ENCODE measurements around the gene MAS1L. TPM values are rescaled to one million over a fixed set of nuclear protein-coding genes. Genes with fewer than 3 reads are reported as not detected.

MAS1L gene
- total RNA-seq, 1 experiment from 2014 or later, result not detected

DNA sequence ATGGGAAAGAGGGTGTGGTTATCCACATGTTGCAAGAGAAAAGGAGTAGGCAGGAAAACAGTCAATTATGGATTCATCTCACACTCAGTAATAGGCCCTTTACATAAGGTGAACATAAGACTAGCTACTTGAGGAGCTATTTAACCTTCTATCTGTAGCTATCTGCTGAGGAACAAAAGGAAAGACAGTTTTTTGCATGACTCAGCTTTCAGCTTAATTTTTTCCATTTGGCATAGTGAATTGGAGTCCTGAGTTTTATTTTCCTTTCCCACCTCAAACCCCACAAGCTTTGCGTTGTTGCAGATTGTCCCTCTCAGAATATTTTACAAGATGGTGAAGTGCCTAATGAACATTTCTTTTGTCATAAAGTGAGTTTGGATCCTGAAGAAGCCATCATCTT, 39.4 kb upstream of the MAS1L start:
- no peak overlapping the region for H2AFZ ChIP-seq (ENCODE audit: low read length)

DNA sequence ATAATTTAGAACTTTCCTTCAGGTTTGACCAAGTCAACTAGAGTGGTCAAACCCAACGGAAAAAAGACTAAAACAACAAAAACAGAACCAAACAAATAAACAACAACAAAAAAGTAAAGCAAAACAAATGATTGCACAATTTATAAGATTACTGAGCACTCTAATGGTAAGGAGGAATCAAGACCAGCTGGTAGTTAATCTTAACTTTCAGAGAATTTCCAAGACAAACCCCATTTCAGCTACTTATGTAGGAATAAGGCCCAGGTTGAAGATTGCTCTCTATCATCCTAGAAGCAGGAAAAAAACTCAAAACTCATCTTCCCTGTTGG, 37.5 kb upstream of the MAS1L start:
- no peak overlapping the region for H3K9ac ChIP-seq (ENCODE audit: low read length)
- no peaks in the 10 kb centered on the region for H3K79me2 ChIP-seq (ENCODE audit: low read length)
- no peaks in the 10 kb centered on the region for H3K9me2 ChIP-seq (replicated peaks; ENCODE audit: insufficient read depth, low read length)
- H3K27ac ChIP-seq (ENCODE audit: low read length), result no peak overlapping the region
- H4K20me1 ChIP-seq (ENCODE audit: insufficient read depth, low read depth, low read length), result no peaks in the 10 kb centered on the region
- no peak overlapping the region for H2AFZ ChIP-seq (ENCODE audit: low read length)
- no peaks in the 10 kb centered on the region for H3K36me3 ChIP-seq (ENCODE audit: insufficient read depth, low read length)
- no peak overlapping the region for H3K4me3 ChIP-seq (ENCODE audit: low read length)
- no peaks in the 10 kb centered on the region for H3K4me1 ChIP-seq (ENCODE audit: low read length)
- no peak for DNase-seq
- H3K9me3 ChIP-seq (ENCODE audit: low read length), result no peaks in the 10 kb centered on the region
- no peak overlapping the region for H3K4me2 ChIP-seq (ENCODE audit: low read depth, low read length, poor library complexity, severe bottlenecking)
- H3K27me3 ChIP-seq (ENCODE audit: low read length), result no peaks in the 10 kb centered on the region

More for the DNA sequence above, 39.4 kb upstream of the MAS1L start:
- no peak overlapping the region for H3K4me2 ChIP-seq (ENCODE audit: low read depth, low read length, poor library complexity, severe bottlenecking)
- DNase-seq, result no peak
- no peak overlapping the region for H3K27ac ChIP-seq (ENCODE audit: low read length)
- no peak overlapping the region for H3K4me3 ChIP-seq (ENCODE audit: low read length)
- H4K20me1 ChIP-seq (ENCODE audit: insufficient read depth, low read depth, low read length), result no peaks in the 10 kb centered on the region
- H3K79me2 ChIP-seq (ENCODE audit: low read length), result no peaks in the 10 kb centered on the region
- H3K9ac ChIP-seq (ENCODE audit: low read length), result no peak overlapping the region
- no peaks in the 10 kb centered on the region for H3K27me3 ChIP-seq (ENCODE audit: low read length)
- H3K9me2 ChIP-seq (replicated peaks; ENCODE audit: insufficient read depth, low read length), result no peaks in the 10 kb centered on the region
- H3K36me3 ChIP-seq (ENCODE audit: insufficient read depth, low read length), result no peaks in the 10 kb centered on the region
- H3K9me3 ChIP-seq (ENCODE audit: low read length), result no peaks in the 10 kb centered on the region
- no peaks in the 10 kb centered on the region for H3K4me1 ChIP-seq (ENCODE audit: low read length)

DNA sequence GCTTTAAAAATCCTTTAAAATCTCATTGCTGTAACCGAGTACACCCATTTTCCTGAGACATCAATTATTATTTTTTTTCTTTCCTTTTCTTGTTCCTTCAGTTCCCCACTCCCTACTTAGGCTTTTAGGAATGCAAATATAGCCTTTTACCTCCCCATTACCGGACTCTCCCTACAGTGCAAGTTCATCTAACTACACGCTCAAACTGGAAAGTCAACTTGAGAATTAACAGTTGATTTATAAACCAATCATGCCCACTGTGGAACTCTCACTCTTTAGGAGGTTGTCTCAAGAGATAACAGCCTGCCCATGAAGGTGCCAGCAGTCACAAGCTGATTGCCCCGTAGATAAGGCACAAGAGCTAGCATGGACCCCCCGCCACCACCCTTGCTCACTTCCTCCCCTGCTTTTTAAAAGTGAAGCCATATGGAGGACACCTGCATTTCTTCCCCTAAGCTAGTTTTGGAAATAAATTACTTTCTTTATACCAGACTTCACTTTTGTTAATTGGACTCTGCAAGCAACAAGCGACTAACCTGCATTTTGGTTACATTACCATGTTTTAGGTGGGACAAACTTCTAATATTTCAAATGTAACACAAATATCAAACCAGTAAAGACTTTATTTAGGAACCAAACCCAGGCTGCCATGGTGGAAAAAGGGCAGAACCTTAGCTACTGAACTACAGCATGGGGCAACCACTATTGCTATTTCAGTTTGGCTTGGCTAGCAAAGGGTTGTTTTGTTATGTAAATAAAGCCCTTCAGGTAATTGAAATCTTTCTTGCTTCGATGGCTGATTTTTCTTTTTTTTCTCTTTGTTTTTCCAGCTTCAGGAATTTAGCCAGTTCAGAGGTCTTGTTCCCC, 36.9 kb upstream of the MAS1L start:
- Histone ChIP-seq H3K4me1 (ENCODE audit: low read length) (no peaks in the 10 kb centered on the region), H2AFZ (ENCODE audit: low read length) (no peak overlapping the region), H3K27me3 (ENCODE audit: low read length) (no peaks in the 10 kb centered on the region), H3K27ac (ENCODE audit: low read length) (no peak overlapping the region), H3K9me2 (replicated peaks; ENCODE audit: insufficient read depth, low read length) (no peaks in the 10 kb centered on the region), H3K9ac (ENCODE audit: low read length) (no peak overlapping the region), H3K4me2 (ENCODE audit: low read depth, low read length, poor library complexity, severe bottlenecking) (no peak overlapping the region), H3K4me3 (ENCODE audit: low read length) (no peak overlapping the region), H3K9me3 (ENCODE audit: low read length) (no peaks in the 10 kb centered on the region), H3K36me3 (ENCODE audit: insufficient read depth, low read length) (no peaks in the 10 kb centered on the region), H4K20me1 (ENCODE audit: insufficient read depth, low read depth, low read length) (no peaks in the 10 kb centered on the region), H3K79me2 (ENCODE audit: low read length) (no peaks in the 10 kb centered on the region)
- no peak for DNase-seq

DNA sequence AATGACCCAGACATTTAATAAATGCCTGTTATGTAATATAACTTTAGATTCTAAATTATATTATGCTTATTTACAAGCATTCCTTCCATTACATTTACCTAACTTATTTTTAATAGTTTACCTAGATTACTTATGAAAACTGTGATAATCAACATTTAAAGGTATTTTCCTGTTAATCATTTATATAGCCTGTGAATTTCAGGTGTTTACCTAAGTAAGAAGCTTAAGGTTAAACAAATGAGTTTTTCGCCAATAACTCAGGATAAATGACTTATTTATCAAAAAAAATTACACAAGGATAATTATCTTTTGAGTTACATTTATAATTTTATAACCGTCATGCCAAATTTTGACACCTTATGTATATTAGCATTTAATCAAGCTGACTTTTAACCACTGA, 36.3 kb upstream of the MAS1L start:
- Histone ChIP-seq H3K9me2 (replicated peaks; ENCODE audit: insufficient read depth, low read length) (no peaks in the 10 kb centered on the region), H3K27ac (ENCODE audit: low read length) (no peak overlapping the region), H3K4me1 (ENCODE audit: low read length) (no peaks in the 10 kb centered on the region), H2AFZ (ENCODE audit: low read length) (no peak overlapping the region), H3K9me3 (ENCODE audit: low read length) (no peaks in the 10 kb centered on the region), H3K27me3 (ENCODE audit: low read length) (no peaks in the 10 kb centered on the region), H3K4me3 (ENCODE audit: low read length) (no peak overlapping the region), H3K9ac (ENCODE audit: low read length) (no peak overlapping the region), H3K79me2 (ENCODE audit: low read length) (no peaks in the 10 kb centered on the region), H3K4me2 (ENCODE audit: low read depth, low read length, poor library complexity, severe bottlenecking) (no peak overlapping the region), H3K36me3 (ENCODE audit: insufficient read depth, low read length) (no peaks in the 10 kb centered on the region), H4K20me1 (ENCODE audit: insufficient read depth, low read depth, low read length) (no peaks in the 10 kb centered on the region)
- DNase-seq, result no peak

DNA sequence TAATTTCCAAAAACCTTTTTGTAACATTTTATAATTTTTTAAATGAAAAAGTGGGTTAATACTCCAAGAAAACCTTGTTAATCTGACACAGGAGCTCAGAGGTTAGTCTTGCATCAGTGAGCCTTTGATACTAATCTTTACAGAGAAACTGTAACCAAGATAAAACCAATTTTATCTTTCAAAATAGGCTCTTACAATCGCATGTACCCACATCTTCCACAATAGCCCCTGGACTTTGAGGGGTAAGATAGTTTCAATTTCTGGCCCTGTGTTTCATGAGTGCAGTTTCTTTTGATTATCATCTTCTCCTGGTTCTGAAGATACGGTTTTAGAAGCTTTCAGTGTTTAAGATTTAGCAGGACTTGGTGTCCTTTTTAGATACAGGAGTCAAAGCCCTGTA, 34.5 kb upstream of the MAS1L start:
- Histone ChIP-seq H2AFZ (ENCODE audit: low read length) (no peak overlapping the region), H3K4me3 (ENCODE audit: low read length) (no peak overlapping the region)

DNA sequence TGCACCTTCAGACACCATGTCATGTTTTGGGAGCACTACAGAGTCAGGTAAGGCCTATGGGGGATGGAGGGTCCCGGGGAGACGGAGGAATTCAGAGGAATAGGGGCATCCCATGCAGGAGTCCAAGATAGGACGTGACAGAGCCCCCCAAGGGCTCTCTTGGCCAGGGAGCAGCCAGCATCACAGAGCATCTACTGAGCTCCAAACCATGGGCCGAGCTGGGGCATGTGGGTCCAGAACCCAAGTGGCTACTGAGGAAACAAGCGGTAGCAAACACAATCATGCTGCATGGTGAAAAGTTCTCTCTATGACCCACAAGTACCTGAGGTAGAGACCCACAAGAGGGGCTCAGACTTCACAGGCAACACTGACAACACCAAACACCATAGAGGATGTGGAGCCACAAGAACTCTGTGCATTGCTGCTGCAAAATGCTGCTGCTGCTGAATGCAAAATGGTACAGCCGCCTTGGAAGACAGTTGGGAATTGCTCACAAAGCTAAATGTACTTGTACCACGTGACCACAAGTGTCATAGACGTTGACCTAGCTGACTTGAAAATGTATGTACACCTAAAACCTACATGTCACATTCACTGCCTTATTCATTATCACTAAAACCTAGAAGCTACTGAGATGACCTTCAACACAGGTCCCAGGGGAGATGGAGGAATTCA, 33.4 kb upstream of the MAS1L start:
- DNase-seq, result no peak
- Histone ChIP-seq H3K9me3 (ENCODE audit: low read length) (no peaks in the 10 kb centered on the region), H3K79me2 (ENCODE audit: low read length) (no peaks in the 10 kb centered on the region), H3K4me1 (ENCODE audit: low read length) (no peaks in the 10 kb centered on the region), H3K9me2 (replicated peaks; ENCODE audit: insufficient read depth, low read length) (no peaks in the 10 kb centered on the region), H2AFZ (ENCODE audit: low read length) (no peak overlapping the region), H3K27me3 (ENCODE audit: low read length) (no peaks in the 10 kb centered on the region), H3K27ac (ENCODE audit: low read length) (no peak overlapping the region), H3K9ac (ENCODE audit: low read length) (no peak overlapping the region), H3K4me3 (ENCODE audit: low read length) (no peak overlapping the region), H3K4me2 (ENCODE audit: low read depth, low read length, poor library complexity, severe bottlenecking) (no peak overlapping the region), H3K36me3 (ENCODE audit: insufficient read depth, low read length) (no peaks in the 10 kb centered on the region), H4K20me1 (ENCODE audit: insufficient read depth, low read depth, low read length) (0 out of 2 replicates have a peak, but pooled peaks cover 3% of the 10 kb centered on the region)

More for the DNA sequence above, 34.5 kb upstream of the MAS1L start:
- Histone ChIP-seq H4K20me1 (ENCODE audit: insufficient read depth, low read depth, low read length) (no peaks in the 10 kb centered on the region), H3K79me2 (ENCODE audit: low read length) (no peaks in the 10 kb centered on the region), H3K9ac (ENCODE audit: low read length) (no peak overlapping the region), H3K27ac (ENCODE audit: low read length) (no peak overlapping the region), H3K4me2 (ENCODE audit: low read depth, low read length, poor library complexity, severe bottlenecking) (no peak overlapping the region), H3K9me2 (replicated peaks; ENCODE audit: insufficient read depth, low read length) (no peaks in the 10 kb centered on the region), H3K27me3 (ENCODE audit: low read length) (no peaks in the 10 kb centered on the region), H3K9me3 (ENCODE audit: low read length) (no peaks in the 10 kb centered on the region), H3K36me3 (ENCODE audit: insufficient read depth, low read length) (no peaks in the 10 kb centered on the region), H3K4me1 (ENCODE audit: low read length) (no peaks in the 10 kb centered on the region)
- DNase-seq, result no peak

DNA sequence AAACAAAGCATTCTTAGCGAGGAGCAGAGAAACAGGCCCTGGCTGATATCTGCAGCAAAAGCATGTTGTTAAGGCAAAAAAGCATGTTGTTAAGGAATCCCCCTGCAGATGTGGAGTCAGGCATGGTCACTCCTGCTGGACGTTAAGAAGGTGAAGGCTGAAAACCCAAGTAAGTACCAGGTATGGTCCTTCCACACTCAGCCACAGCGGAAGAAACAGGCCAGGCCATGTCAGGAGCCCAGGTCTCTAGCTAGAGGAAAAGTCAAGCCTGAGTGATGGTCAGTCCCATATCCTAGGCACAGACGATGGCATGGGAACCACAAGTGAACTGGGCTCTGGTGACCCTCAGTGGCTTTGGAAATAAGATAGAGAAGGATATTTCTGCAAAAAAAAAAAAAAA, 32.5 kb upstream of the MAS1L start:
- Histone ChIP-seq H3K36me3 (ENCODE audit: insufficient read depth, low read length) (no peaks in the 10 kb centered on the region), H3K4me1 (ENCODE audit: low read length) (no peaks in the 10 kb centered on the region), H3K27ac (ENCODE audit: low read length) (no peak overlapping the region), H4K20me1 (ENCODE audit: insufficient read depth, low read depth, low read length) (0 out of 2 replicates have a peak, but pooled peaks cover 3% of the 10 kb centered on the region), H3K9me3 (ENCODE audit: low read length) (no peaks in the 10 kb centered on the region), H3K4me2 (ENCODE audit: low read depth, low read length, poor library complexity, severe bottlenecking) (no peak overlapping the region), H2AFZ (ENCODE audit: low read length) (no peak overlapping the region), H3K9ac (ENCODE audit: low read length) (no peak overlapping the region), H3K9me2 (replicated peaks; ENCODE audit: insufficient read depth, low read length) (no peaks in the 10 kb centered on the region), H3K27me3 (ENCODE audit: low read length) (no peaks in the 10 kb centered on the region), H3K4me3 (ENCODE audit: low read length) (no peak overlapping the region), H3K79me2 (ENCODE audit: low read length) (no peaks in the 10 kb centered on the region)
- DNase-seq, result no peak

DNA sequence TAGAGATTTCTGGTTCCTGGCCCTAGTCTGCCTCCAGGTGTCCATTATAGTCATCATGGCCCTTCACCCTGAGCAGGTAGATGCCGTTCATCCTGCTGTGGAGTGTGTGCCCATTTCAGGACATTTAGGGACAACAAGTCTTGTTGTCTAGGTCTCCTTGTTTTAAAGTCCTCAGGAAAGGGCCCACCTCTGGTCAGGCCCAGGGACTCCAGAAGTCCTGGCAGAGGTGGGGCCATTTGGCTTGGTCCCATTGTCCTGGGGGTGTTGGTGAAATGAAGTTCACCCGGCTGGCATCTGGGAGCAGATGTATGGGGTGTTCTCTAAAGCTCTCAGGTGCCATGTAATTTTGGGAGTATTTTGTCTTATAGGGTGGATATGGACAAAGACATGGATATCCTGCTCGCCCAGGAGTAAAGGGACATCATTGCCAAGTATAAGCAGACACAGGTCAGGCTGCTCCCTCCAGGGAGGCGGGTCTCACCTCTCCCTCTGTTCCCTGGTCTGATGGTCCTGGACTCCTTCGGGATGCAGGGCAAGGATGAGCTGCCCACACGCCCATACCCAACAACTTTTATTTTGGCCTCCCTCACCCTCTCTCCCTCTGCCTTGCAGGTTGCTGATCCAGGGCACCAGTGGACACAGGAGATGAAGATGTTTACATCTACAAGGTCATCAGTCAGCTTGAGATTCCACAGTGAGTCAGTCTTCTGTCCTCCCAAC, 31.7 kb upstream of the MAS1L start:
- H3K4me2 ChIP-seq (ENCODE audit: low read depth, low read length, poor library complexity, severe bottlenecking), result no peak overlapping the region
- no peak overlapping the region for H2AFZ ChIP-seq (ENCODE audit: low read length)
- no peaks in the 10 kb centered on the region for H3K79me2 ChIP-seq (ENCODE audit: low read length)
- H3K27me3 ChIP-seq (ENCODE audit: low read length), result no peaks in the 10 kb centered on the region
- H3K9ac ChIP-seq (ENCODE audit: low read length), result no peak overlapping the region
- no peaks in the 10 kb centered on the region for H3K36me3 ChIP-seq (ENCODE audit: insufficient read depth, low read length)
- no peaks in the 10 kb centered on the region for H3K9me3 ChIP-seq (ENCODE audit: low read length)
- DNase-seq, result no peak
- no peak overlapping the region for H3K27ac ChIP-seq (ENCODE audit: low read length)
- H3K4me1 ChIP-seq (ENCODE audit: low read length), result no peaks in the 10 kb centered on the region
- 0 out of 2 replicates have a peak, but pooled peaks cover 3% of the 10 kb centered on the region for H4K20me1 ChIP-seq (ENCODE audit: insufficient read depth, low read depth, low read length)
- no peak overlapping the region for H3K4me3 ChIP-seq (ENCODE audit: low read length)
- no peaks in the 10 kb centered on the region for H3K9me2 ChIP-seq (replicated peaks; ENCODE audit: insufficient read depth, low read length)
